ENCODE measurements around the gene GARIN5A. TPM values are rescaled to one million over a fixed set of nuclear protein-coding genes. Genes with fewer than 3 reads are reported as not detected.

GARIN5A gene
- total RNA-seq, 1 experiment from 2014 or later: 3.7 TPM

GRCh38 chr19:50437862-50438449 is 38.7 kb downstream of the GARIN5A start:
- no TSS peak for BruUV-seq (replicated peaks)
- DNase-seq: no peak
- Histone ChIP-seq H3K4me1 (replicated peaks; ENCODE audit: insufficient read depth) (peaks cover 6% of the 10 kb centered on the region), H3K4me2 (no peak overlapping the region), H3K9me2 (ENCODE audit: insufficient read depth) (no peaks in the 10 kb centered on the region), H3K79me2 (ENCODE audit: low read depth) (no peaks in the 10 kb centered on the region), H4K20me1 (ENCODE audit: insufficient read depth) (0 out of 2 replicates have a peak, but pooled peaks cover 3% of the 10 kb centered on the region), H3F3A (ENCODE audit: insufficient read depth, low read depth) (peaks cover 4% of the 10 kb centered on the region; the same call in 1 of the 2 replicates), H3K9me3 (ENCODE audit: insufficient read depth, low read depth) (no peaks in the 10 kb centered on the region), H3K36me3 (ENCODE audit: low read depth) (no peaks in the 10 kb centered on the region), H3K4me3 (no peak overlapping the region), H2AFZ (no peak overlapping the region), H3K27me3 (ENCODE audit: insufficient read depth, low read depth) (peaks cover 82% of the 10 kb centered on the region), H3K27ac (no peak overlapping the region)
- CTCF ChIA-PET: no interaction called here
- TF ChIP-seq, protein P1, sequence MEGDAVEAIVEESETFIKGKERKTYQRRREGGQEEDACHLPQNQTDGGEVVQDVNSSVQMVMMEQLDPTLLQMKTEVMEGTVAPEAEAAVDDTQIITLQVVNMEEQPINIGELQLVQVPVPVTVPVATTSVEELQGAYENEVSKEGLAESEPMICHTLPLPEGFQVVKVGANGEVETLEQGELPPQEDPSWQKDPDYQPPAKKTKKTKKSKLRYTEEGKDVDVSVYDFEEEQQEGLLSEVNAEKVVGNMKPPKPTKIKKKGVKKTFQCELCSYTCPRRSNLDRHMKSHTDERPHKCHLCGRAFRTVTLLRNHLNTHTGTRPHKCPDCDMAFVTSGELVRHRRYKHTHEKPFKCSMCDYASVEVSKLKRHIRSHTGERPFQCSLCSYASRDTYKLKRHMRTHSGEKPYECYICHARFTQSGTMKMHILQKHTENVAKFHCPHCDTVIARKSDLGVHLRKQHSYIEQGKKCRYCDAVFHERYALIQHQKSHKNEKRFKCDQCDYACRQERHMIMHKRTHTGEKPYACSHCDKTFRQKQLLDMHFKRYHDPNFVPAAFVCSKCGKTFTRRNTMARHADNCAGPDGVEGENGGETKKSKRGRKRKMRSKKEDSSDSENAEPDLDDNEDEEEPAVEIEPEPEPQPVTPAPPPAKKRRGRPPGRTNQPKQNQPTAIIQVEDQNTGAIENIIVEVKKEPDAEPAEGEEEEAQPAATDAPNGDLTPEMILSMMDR (conservative IDR thresholded peaks at IDR 0.05): no peak
- TF ChIP-seq EZH2 (IDR thresholded peaks at IDR 0.05; ENCODE audit: low read depth): no peak
- intact Hi-C loops (cut with micrococcal nuclease; ENCODE audit: unreplicated experiment): no loop called here
- POLR2A ChIA-PET (ENCODE audit: unreplicated experiment): no interaction called here

GRCh38 chr19:50435627-50436026 is 41.0 kb downstream of the GARIN5A start:
- Histone ChIP-seq H3K9me3 (ENCODE audit: insufficient read depth, low read depth) (no peaks in the 10 kb centered on the region), H3K27ac (no peak overlapping the region), H3F3A (ENCODE audit: insufficient read depth, low read depth) (peaks cover 4% of the 10 kb centered on the region; the same call in 1 of the 2 replicates), H2AFZ (no peak overlapping the region), H3K4me1 (replicated peaks; ENCODE audit: insufficient read depth) (peaks cover 11% of the 10 kb centered on the region), H3K36me3 (ENCODE audit: low read depth) (no peaks in the 10 kb centered on the region), H3K9me2 (ENCODE audit: insufficient read depth) (no peaks in the 10 kb centered on the region), H3K27me3 (ENCODE audit: insufficient read depth, low read depth) (peaks cover 83% of the 10 kb centered on the region), H3K4me3 (no peak overlapping the region), H4K20me1 (ENCODE audit: insufficient read depth) (no peaks in the 10 kb centered on the region), H3K4me2 (no peak overlapping the region), H3K79me2 (ENCODE audit: low read depth) (no peaks in the 10 kb centered on the region)
- no peak for TF ChIP-seq EZH2 (IDR thresholded peaks at IDR 0.05; ENCODE audit: low read depth)
- TF ChIP-seq, protein P1 (conservative IDR thresholded peaks at IDR 0.05): no peak
- intact Hi-C loops (cut with micrococcal nuclease; ENCODE audit: unreplicated experiment): no loop called here
- CTCF ChIA-PET: no interaction called here
- DNase-seq: no peak
- POLR2A ChIA-PET (ENCODE audit: unreplicated experiment): interaction anchor here (0.6 kb wide), 1 partner anchor 486 kb away, joined by 4 read pairs; no protein-coding TSS in a partner anchor
- BruUV-seq (replicated peaks): no TSS peak

GRCh38 chr19:50435221-50435620 is 41.4 kb downstream of the GARIN5A start:
- no peaks in the 10 kb centered on the region for H4K20me1 ChIP-seq (ENCODE audit: insufficient read depth)
- TF ChIP-seq, protein P1 (conservative IDR thresholded peaks at IDR 0.05): no peak
- no peak for TF ChIP-seq EZH2 (IDR thresholded peaks at IDR 0.05; ENCODE audit: low read depth)
- intact Hi-C loops (cut with micrococcal nuclease; ENCODE audit: unreplicated experiment): no loop called here
- BruUV-seq (replicated peaks): no TSS peak
- no peak overlapping the region for H2AFZ ChIP-seq
- DNase-seq: no peak
- no peaks in the 10 kb centered on the region for H3K9me3 ChIP-seq (ENCODE audit: insufficient read depth, low read depth)
- no peaks in the 10 kb centered on the region for H3K79me2 ChIP-seq (ENCODE audit: low read depth)
- no peak overlapping the region for H3K4me2 ChIP-seq
- H3K36me3 ChIP-seq (ENCODE audit: low read depth): no peaks in the 10 kb centered on the region
- no peaks in the 10 kb centered on the region for H3K9me2 ChIP-seq (ENCODE audit: insufficient read depth)
- H3K4me3 ChIP-seq: no peak overlapping the region
- POLR2A ChIA-PET (ENCODE audit: unreplicated experiment): interaction anchor here (0.6 kb wide), 2 partner anchors 33 to 487 kb away, joined by 3 to 4 read pairs; no protein-coding TSS in a partner anchor
- CTCF ChIA-PET: no interaction called here
- peaks cover 83% of the 10 kb centered on the region for H3K27me3 ChIP-seq (ENCODE audit: insufficient read depth, low read depth)
- no peak overlapping the region for H3K27ac ChIP-seq
- peaks cover 4% of the 10 kb centered on the region; the same call in 1 of the 2 replicates for H3F3A ChIP-seq (ENCODE audit: insufficient read depth, low read depth)
- peaks cover 11% of the 10 kb centered on the region for H3K4me1 ChIP-seq (replicated peaks; ENCODE audit: insufficient read depth)

Measured in PC-9 (cell line).